K562 (cell line): Measurements from ENCODE around the gene DCTN2.

Experiments
- HCFC1 ChIP-seq: IDR thresholded peaks from 2 replicates; pipeline ENCODE4 v1.6.1; 2012; ENCODE audit warnings: low read depth, low read length, improper control_type of control experiment
- HDGF ChIP-seq: fragments of 450-650 bp; IDR thresholded peaks from 2 replicates; pipeline ENCODE4 v1.6.1; 2016
- MAZ ChIP-seq, 2 experiments: fragments of 450-650 bp in 1 of 2; sonication (generic) in 1 of 2; formaldehyde crosslinking; IDR thresholded peaks in 1 of 2; conservative IDR thresholded peaks in 1 of 2; 2 replicates each; pipeline versions ENCODE4 v1.4.0 to v1.5.0; 2020; ENCODE audit warnings: mild to moderate bottlenecking in 1 of 2, missing genetic modification reagents in 1 of 2
- POLR2A ChIP-seq: fragments of 450-650 bp; conservative IDR thresholded peaks from 2 replicates; pipeline ENCODE4 v1.6.1; 2016
- POLR3A ChIP-seq: IDR thresholded peaks from 2 replicates; pipeline ENCODE4 v1.6.1; 2011; ENCODE audit warnings: borderline replicate concordance, mild to moderate bottlenecking, moderate library complexity; ENCODE audit not compliant: insufficient read length, insufficient read depth; ENCODE audit errors: extremely low read depth
- TARDBP ChIP-seq: fragments of 450-650 bp; IDR thresholded peaks from 2 replicates; pipeline ENCODE4 v1.6.1; 2016
- ZNF589 ChIP-seq: fragments of 200-800 bp; sonication (Bioruptor generic); IDR thresholded peaks from 2 replicates; pipeline ENCODE4 v1.6.1; 2016; ENCODE audit warnings: low read depth, missing genetic modification characterization, missing compliant biosample characterization
- ZNF695 ChIP-seq: fragments of 450-650 bp; formaldehyde crosslinking; IDR thresholded peaks from 2 replicates; pipeline ENCODE4 v1.4.0; 2020; ENCODE audit warnings: mild to moderate bottlenecking, moderate library complexity
- TF ChIP-seq, protein P1 (sequence below): fragments of 450-650 bp; formaldehyde crosslinking; IDR thresholded peaks from 2 replicates; pipeline ENCODE4 v1.4.0; 2020; ENCODE audit warnings: mild to moderate bottlenecking
- TF ChIP-seq, protein P2 (sequence below): fragments of 450-650 bp; IDR thresholded peaks from 2 replicates; pipeline ENCODE4 v1.6.1; 2016; ENCODE audit warnings: antibody characterized with exemption

DNA sequence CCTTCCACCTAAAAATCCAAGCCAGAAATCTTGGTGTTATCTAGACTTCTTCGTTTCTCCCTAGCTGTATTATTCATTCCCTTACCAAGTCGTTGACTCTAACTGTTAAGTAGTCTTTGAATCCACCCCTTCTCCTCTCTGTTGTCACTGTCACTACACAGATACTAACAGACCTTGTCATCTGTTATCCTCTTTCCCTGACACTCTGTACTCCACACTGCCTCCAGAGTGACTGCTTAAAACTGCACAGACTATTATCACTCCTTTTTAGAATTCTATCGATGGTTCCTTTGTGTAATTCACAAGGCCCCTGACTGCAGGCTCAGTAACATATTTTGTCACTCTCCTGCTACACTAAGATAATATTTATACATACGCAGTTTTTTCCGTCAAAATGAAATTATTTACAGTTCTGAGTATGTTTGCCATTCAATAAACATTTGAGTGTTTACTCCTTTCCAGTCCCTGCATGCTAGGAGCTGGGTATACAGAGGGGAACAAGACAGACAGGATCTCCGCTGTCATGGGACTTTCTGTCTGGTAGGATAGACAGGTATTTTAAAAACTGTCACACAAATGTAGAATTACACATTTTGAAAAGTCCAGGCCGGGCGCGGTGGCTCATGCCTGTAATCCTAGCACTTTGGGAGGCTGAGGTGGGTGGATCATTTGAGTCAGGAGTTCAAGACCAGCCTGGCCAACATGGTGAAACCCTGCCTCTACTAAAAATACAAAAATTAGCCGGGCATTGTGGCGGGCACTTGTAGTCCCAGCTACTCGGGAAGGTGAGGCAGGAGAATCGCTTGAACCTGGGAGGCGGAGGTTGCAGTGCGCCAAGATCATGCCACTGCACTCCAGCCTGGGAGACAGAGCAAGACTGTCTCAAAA lies 55.4 kb downstream of the DCTN2 start:
- TF ChIP-seq HDGF (no peak), POLR2A (no peak), HCFC1 (no peak), ZNF695 (CRISPR knock-in tag) (no peak), ZNF589 (CRISPR knock-in tag) (no peak), POLR3A (no peak), TARDBP (no peak), MAZ (CRISPR knock-in tag; conservative IDR thresholded peaks at IDR 0.05 in 1 of 2, IDR thresholded peaks at IDR 0.05 in 1 of 2) (no peak)
- TF ChIP-seq, protein P1, sequence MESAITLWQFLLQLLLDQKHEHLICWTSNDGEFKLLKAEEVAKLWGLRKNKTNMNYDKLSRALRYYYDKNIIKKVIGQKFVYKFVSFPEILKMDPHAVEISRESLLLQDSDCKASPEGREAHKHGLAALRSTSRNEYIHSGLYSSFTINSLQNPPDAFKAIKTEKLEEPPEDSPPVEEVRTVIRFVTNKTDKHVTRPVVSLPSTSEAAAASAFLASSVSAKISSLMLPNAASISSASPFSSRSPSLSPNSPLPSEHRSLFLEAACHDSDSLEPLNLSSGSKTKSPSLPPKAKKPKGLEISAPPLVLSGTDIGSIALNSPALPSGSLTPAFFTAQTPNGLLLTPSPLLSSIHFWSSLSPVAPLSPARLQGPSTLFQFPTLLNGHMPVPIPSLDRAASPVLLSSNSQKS (CRISPR knock-in tag), result no peak
- TF ChIP-seq, protein P2, sequence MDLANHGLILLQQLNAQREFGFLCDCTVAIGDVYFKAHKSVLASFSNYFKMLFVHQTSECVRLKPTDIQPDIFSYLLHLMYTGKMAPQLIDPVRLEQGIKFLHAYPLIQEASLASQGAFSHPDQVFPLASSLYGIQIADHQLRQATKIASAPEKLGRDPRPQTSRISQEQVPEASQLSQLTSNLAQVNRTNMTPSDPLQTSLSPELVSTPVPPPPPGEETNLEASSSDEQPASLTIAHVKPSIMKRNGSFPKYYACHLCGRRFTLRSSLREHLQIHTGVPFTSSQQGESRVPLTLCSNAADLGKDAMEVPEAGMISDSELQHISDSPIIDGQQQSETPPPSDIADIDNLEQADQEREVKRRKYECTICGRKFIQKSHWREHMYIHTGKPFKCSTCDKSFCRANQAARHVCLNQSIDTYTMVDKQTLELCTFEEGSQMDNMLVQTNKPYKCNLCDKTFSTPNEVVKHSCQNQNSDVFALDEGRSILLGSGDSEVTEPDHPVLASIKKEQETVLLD, result no peak
